Measurements from ENCODE around the gene ELMO2. TPM values are rescaled to one million over a fixed set of nuclear protein-coding genes. Genes with fewer than 3 reads are reported as not detected.

The ELMO2 gene
- total RNA-seq, 1 donor from 2014 or later, result 30.0 TPM

- no peak for ATAC-seq
Measured at GRCh38 chr20:46367967-46368901, 38.2 kb downstream of the ELMO2 start.

GRCh38 chr20:46367234-46367633 lies 39.2 kb downstream of the ELMO2 start:
- no peak for ATAC-seq

GRCh38 chr20:46366826-46367225 lies 39.6 kb downstream of the ELMO2 start:
- ATAC-seq, result no peak

GRCh38 chr20:46365487-46366220 lies 40.8 kb downstream of the ELMO2 start:
- no peak for ATAC-seq

DNA sequence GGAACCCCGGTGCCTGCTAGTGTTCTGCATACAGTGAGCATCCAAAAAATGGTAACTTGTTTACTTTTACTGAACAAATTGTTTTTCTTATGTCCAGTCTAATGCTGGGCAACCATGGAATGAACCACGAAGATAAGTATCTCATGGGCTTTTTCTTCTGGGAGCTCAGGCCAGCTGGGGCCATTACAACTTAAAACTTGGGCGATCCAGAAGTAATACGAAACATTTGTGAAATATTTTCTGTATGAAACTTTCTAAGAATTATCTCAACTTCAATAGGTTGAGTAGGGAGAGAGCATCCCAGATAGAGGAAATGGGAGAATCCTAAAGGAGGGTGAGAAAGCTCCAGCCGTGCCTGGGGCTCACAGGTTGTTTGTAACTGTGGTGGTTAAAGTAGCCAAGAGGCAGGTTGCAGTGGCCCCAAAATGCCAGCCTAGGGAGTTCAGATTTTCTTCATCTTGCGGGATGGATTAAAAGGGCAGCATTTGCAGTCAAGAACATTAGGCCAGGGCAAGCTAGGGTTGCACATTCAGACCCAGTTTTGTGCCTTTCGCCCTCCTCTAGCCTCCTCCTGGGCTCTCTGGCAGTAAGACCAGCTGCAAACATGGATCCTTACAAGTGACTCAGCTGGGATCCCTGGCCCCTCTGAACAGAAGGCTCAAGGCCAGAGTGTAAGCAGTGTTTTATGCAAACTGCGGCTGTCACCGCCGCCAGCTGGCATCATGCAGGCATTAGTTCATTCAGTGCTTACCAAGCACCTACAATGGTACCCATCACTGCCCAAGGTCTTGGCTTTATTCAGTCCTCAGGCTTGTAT lies 41.5 kb downstream of the ELMO2 start:
- no peak for ATAC-seq

GRCh38 chr20:46363874-46364669 lies 42.3 kb downstream of the ELMO2 start:
- peak; percentile 88 for ATAC-seq

DNA sequence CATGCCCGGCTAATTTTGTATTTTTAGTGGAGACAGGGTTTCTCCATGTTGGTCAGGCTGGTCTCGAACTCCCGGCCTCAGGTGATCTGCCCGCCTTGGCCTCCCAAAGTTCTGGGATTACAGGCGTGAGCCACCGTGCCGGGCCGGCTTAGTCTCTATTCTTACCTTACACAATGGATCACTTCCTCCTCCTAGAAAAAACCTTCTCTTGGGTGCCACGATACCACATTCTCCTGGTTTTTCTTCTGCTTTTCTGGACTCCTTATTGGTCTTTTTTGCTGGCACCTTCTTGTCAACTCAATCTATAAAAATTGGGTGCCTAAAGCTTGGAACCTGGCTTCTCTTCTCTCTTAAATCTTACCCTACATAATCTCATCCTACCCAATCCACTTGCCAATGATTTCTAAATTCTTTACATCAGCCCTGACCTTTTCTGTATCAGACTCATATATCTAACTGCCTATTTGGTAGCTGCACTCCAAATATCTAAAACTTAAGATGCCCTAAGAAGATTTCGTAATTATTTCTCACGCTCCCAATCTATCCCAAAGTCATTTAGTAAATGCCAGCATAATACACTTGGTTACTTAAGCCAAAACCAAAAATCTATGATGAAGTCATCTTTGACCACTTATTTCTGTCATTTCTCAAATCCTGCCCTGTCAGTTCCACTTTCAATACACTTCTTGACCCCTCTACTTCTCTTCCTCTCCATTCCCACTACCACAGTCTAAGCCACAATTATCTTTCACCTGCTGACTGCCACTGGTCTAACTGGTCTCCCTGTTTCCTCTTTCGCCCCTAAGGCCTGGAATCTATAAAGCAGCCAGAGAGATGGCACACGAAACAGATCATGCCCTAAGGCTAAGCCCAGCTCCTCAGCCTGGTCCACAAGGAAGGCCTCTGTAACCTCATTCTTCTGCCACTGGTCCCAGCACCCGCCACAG lies 43.2 kb downstream of the ELMO2 start:
- no peak for ATAC-seq

DNA sequence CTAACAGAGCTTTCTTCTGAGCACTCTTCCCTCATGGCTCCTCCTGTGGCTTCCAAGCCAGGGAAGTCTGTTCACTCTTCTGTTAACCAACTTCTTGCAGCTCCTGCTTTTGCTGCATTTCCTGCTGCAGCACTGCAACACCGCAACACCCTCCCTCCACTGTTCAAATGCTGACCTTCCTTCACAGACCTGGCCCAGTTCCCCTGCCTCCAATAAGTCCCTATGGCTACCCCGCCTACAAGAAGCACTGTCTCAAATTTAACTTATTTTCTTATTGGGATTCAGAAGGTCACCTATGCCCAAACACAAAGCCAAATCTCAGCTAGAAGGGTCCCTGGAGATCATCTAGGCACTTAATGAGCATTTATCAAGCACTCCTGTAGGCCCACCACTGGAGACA lies 44.6 kb downstream of the ELMO2 start:
- ATAC-seq, result no peak

- ATAC-seq, result no peak
Measured at GRCh38 chr20:46361381-46361780, 45.0 kb downstream of the ELMO2 start.

GRCh38 chr20:46359233-46359751 lies 47.1 kb downstream of the ELMO2 start:
- no peak for ATAC-seq

GRCh38 chr20:46358346-46359058 lies 47.9 kb downstream of the ELMO2 start:
- no peak for ATAC-seq

- ATAC-seq, result no peak
Measured at GRCh38 chr20:46357030-46357514, 49.3 kb downstream of the ELMO2 start.

DNA sequence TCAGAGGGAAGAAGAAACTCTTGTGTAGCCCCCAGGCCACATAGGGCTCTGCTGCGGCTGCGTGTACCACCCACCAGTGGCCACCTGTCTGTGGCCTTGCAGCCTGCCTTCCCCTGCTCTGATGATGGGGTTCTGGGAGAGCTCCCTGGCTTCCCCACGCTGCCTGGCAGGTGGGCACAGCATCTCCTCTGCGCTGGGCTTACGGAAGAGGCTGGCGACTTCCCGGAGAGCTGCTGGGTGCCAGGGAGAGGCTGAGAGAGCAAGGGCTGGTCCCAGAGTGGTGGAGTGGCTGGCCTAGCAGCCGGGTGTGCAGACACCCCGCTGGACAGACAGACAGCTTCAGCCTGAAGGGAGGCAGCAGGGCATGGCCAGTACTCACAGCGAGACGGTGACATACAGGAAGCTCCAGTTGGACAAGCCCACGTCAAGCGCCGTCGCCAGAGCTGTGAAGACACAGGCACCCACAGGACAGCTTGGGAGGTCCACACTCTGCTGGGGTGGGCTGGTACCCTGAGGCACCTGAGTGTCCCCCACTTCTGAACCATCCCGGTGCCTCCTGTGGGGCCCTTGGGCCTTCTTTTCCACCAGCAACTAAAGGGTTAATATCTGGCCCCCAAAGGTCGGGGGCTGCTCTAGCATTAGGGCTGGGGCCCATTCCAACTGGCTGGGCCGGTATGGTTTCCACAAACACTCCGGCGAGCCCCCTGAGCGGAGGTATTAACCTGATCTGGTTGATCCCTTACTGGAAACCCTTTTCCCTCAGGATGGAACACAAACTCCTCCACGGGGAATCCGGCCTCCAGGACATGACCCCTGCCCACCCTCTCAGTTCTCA lies 50.0 kb downstream of the ELMO2 start:
- no peak for ATAC-seq

GRCh38 chr20:46355778-46356177 lies 50.6 kb downstream of the ELMO2 start:
- no peak for ATAC-seq

DNA sequence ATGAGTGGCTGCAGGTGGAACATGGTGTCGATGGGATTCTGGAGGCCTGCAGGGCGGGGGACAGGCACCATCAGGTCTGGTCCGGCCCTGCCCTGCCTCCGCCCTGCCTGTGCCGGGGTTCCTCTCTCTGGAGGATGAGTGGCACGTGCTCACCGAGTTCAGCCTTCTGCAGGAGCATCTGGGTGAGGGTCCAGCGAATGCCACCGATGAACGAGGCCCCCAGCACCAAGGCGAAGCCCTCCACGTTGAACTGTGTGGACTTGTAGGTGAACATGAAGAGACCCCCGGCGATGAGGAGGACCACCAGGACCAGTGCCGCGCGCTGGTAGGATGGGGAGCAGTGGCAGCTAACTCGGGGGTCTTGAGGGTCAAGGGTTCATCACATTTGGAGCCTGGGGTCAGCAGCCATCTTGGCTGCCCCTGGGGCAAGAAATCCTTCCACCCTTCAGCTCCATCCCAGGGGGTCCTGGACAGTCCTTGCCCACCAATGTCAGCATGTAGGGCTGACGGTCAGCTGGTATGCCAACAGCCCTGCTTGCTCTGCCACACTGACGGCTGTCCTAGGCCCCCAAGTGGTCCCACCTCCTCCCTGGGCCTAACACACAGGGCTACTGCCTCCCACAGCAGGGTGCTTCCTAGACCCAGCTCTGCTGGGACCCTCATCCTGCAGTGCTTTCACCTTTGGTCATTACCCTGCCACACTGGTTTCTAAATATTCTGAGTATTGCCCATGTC lies 51.3 kb downstream of the ELMO2 start:
- no peak for ATAC-seq

DNA sequence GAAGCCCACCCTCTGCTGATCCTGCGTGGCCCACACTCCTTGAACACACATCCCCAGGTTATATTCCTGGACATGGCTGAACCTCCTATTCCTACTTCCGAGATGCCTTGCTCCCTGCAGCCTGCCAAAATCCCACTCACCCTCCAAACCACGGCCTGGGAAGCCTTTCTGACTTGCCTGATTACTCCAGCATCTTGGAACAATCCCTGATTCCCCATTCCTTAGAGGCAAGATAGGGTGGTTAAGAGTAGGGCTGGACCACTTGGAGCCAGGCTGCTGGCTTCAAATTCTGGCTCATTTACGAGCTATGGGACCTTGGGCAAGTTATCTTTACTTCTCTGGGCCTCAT lies 52.2 kb downstream of the ELMO2 start:
- ATAC-seq, result no peak

GRCh38 chr20:46353500-46354206 lies 52.8 kb downstream of the ELMO2 start:
- no peak for ATAC-seq
